ENCODE results near the gene ABCA8. TPM values are rescaled to one million over a fixed set of nuclear protein-coding genes. Genes with fewer than 3 reads are reported as not detected.

Gene ABCA8
- total RNA-seq, 1 experiment from 2014 or later: not detected

DNA sequence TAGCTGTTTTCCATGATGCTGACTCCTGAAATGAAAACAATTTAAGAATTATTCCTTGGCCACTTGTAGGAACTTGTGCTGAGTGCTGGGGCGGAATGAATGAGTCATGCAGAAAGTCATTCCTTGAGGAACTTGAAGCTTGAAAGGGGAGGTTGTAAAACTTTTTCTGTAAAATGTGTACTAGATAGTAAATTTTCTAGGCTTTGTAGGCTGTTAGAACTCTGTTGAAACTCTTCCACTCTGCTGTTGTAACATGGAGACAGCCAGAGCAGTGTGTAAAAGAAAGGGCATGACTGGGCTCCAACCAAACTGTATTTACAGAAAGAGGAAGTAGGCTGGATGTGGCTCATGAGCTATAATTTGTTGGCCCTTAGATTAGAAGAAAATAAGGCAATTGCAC lies 46.1 kb downstream of the ABCA8 start:
- H3K27me3 ChIP-seq (ENCODE audit: insufficient read depth, low read length): no peaks in the 10 kb centered on the region
- Mint-ChIP-seq H3K27me3 (ENCODE audit: low read depth) (no peaks in the 10 kb centered on the region; the same call in 1 of the 2 replicates), H3K4me3 (no peak overlapping the region), H3K27ac (no peak overlapping the region; a peak in 1 of 7 replicates), H3K4me1 (no peaks in the 10 kb centered on the region), H3K36me3 (ENCODE audit: insufficient read depth in 1 of 3, low read depth in 3 of 3) (peaks cover 0 to 6% (median 0%) of the 10 kb centered on the region in 3 experiments; a peak in 3 of 7 replicates), H3K9me3 (peaks cover 0 to 10% of the 10 kb centered on the region in 2 experiments; a peak in 2 of 5 replicates)
- no peak overlapping the region for H3K4ac ChIP-seq (ENCODE audit: low read depth, low read length)
- H3K14ac ChIP-seq (ENCODE audit: insufficient read depth, low read length): no peak overlapping the region
- H4K20me1 ChIP-seq (ENCODE audit: control insufficient read depth, insufficient read depth, insufficient read length): no peaks in the 10 kb centered on the region
- no peaks in the 10 kb centered on the region for H3K23me2 ChIP-seq (ENCODE audit: insufficient read length, low read depth, low read length, poor library complexity, severe bottlenecking)
- no peak overlapping the region for H2BK15ac ChIP-seq (ENCODE audit: low read depth, low read length)
- no peaks in the 10 kb centered on the region for H3K79me1 ChIP-seq (ENCODE audit: insufficient read depth, low read depth, low read length, poor library complexity, severe bottlenecking)
- no peak overlapping the region for H3K9ac ChIP-seq (ENCODE audit: extremely low read depth, insufficient read length, low read length)
- no peak overlapping the region for H2BK12ac ChIP-seq (ENCODE audit: insufficient read length, low read depth, low read length)
- H3K79me2 ChIP-seq (ENCODE audit: insufficient read depth, low read length): no peaks in the 10 kb centered on the region
- no peak overlapping the region for H3T11ph ChIP-seq (ENCODE audit: low read length)
- H3K9me3 ChIP-seq (ENCODE audit: control insufficient read depth, low read depth, low read length): no peaks in the 10 kb centered on the region
- no peak for DNase-seq
- no peak overlapping the region for H3K18ac ChIP-seq (ENCODE audit: insufficient read length, low read depth, low read length)
- H4K8ac ChIP-seq (replicated peaks; ENCODE audit: insufficient read length, low read depth, low read length): no peak overlapping the region
- H2BK5ac ChIP-seq (ENCODE audit: insufficient read length, low read length): no peak overlapping the region
- H3K27ac ChIP-seq (ENCODE audit: insufficient read length, low read depth, low read length): no peak overlapping the region
- WGBS (ENCODE audit: extremely low coverage, insufficient read length, low lambda C conversion rate): no CpG with 5 or more reads among the region's 1 CpG
- no peak overlapping the region for H3K56ac ChIP-seq (ENCODE audit: insufficient read length, low read depth, low read length)
- H2BK20ac ChIP-seq (ENCODE audit: low read depth, low read length, poor library complexity, severe bottlenecking): no peak overlapping the region
- H4K91ac ChIP-seq (ENCODE audit: insufficient read length, low read depth, low read length): no peak overlapping the region
- H2AFZ ChIP-seq (ENCODE audit: low read length): no peak overlapping the region
- no peaks in the 10 kb centered on the region for H3K4me1 ChIP-seq (ENCODE audit: insufficient read depth, low read length)
- H4K5ac ChIP-seq (ENCODE audit: insufficient read length, low read depth, low read length): no peak overlapping the region
- H2AK5ac ChIP-seq (ENCODE audit: insufficient read length, low read length): no peak overlapping the region
- no peak overlapping the region for H2BK120ac ChIP-seq (ENCODE audit: low read depth, low read length, poor library complexity, severe bottlenecking)
- H3K23ac ChIP-seq (ENCODE audit: insufficient read length, low read depth, low read length): no peak overlapping the region
- H3K4me2 ChIP-seq (ENCODE audit: insufficient read depth, insufficient read length, low read length): no peak overlapping the region
- TF ChIP-seq, protein P1, sequence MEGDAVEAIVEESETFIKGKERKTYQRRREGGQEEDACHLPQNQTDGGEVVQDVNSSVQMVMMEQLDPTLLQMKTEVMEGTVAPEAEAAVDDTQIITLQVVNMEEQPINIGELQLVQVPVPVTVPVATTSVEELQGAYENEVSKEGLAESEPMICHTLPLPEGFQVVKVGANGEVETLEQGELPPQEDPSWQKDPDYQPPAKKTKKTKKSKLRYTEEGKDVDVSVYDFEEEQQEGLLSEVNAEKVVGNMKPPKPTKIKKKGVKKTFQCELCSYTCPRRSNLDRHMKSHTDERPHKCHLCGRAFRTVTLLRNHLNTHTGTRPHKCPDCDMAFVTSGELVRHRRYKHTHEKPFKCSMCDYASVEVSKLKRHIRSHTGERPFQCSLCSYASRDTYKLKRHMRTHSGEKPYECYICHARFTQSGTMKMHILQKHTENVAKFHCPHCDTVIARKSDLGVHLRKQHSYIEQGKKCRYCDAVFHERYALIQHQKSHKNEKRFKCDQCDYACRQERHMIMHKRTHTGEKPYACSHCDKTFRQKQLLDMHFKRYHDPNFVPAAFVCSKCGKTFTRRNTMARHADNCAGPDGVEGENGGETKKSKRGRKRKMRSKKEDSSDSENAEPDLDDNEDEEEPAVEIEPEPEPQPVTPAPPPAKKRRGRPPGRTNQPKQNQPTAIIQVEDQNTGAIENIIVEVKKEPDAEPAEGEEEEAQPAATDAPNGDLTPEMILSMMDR (conservative IDR thresholded peaks at IDR 0.05): no peak

All from H9 (cell line).